ENCODE measurements around the gene ZNF827. TPM values are rescaled to one million over a fixed set of nuclear protein-coding genes. Genes with fewer than 3 reads are reported as not detected.

The ZNF827 gene
- total and polyA plus RNA-seq, 9 of the 15 experiments (the other 6 are each of a cell fraction or from before 2014, with no cell fraction given): 0.07 to 0.40 TPM; not detected in 7

- no peak for TF ChIP-seq GMEB1 (CRISPR knock-in tag; IDR thresholded peaks at IDR 0.05)
- no peak for TF ChIP-seq MNT (conservative IDR thresholded peaks at IDR 0.05)
Observed at GRCh38 chr4:145898466-145898865, 40.2 kb downstream of the ZNF827 start (continued).

- CTCF ChIA-PET (ENCODE audit: low intra/inter-chr PET ratio): no interaction called here
- BruUV-seq (replicated peaks): no TSS peak
- no peak overlapping the region for H3K4me3 ChIP-seq
- WGBS (ENCODE audit: insufficient coverage, low coverage, missing lambda C conversion rate): 2% methylated on average over 3 of the region's 3 CpGs
- DNase-seq (ENCODE audit: extremely low read depth in 1 of 4, low spot score in 3 of 4) (no peak), ATAC-seq (no peak), FAIRE-seq (no peak)
- H3K27me3 ChIP-seq (ENCODE audit: control insufficient read depth in 2 of 2, insufficient read depth in 2 of 2, low read length in 2 of 2): peaks cover 0 to 13% of the 10 kb centered on the region in 2 experiments; a peak in 2 of 5 replicates
- TF ChIP-seq ETS2 (tag; IDR thresholded peaks at IDR 0.05; ENCODE audit: borderline replicate concordance, poor library complexity, severe bottlenecking) (no peak), KAT2B (IDR thresholded peaks at IDR 0.05; ENCODE audit: low read depth, low read length) (no peak), ZNF778 (CRISPR knock-in tag; IDR thresholded peaks at IDR 0.05) (no peak)
- H3K27ac ChIP-seq (ENCODE audit: extremely low read depth, low read depth, low read length): no peak overlapping the region
- H3K4me1 ChIP-seq (replicated peaks in 1 of 2; ENCODE audit: control insufficient read depth in 2 of 2, insufficient read depth in 2 of 2, low read length in 2 of 2): no peaks in the 10 kb centered on the region
- POLR2A ChIA-PET: interaction anchor here (1.2 to 2.0 kb wide), 2 partner anchors 11 to 12 kb away, joined by 3 to 7 read pairs; no protein-coding TSS in a partner anchor
- H2AFZ ChIP-seq (ENCODE audit: low read depth, low read length): no peak overlapping the region
- H3K9me1 ChIP-seq (ENCODE audit: control insufficient read depth, insufficient read depth, low read length): no peaks in the 10 kb centered on the region
- no peaks in the 10 kb centered on the region for H3K79me2 ChIP-seq (ENCODE audit: control insufficient read depth, insufficient read depth, low read length)
- intact Hi-C loops (cut with micrococcal nuclease): no loop called here
- H4K20me1 ChIP-seq (replicated peaks; ENCODE audit: control insufficient read depth, insufficient read depth, low read length): no peaks in the 10 kb centered on the region
- no peaks in the 10 kb centered on the region for H3K36me3 ChIP-seq (ENCODE audit: control insufficient read depth, insufficient read depth, low read length)
- in situ Hi-C loops (cut with MboI): no loop called here
- H3K9me3 ChIP-seq (replicated peaks; ENCODE audit: control insufficient read depth, insufficient read depth, low read depth, low read length): no peaks in the 10 kb centered on the region
- H3K9ac ChIP-seq (ENCODE audit: insufficient read depth in 1 of 2, low read depth in 2 of 2, low read length in 2 of 2): no peak overlapping the region
- H3K4me2 ChIP-seq (ENCODE audit: insufficient read depth, low read length): no peak overlapping the region
Observed at GRCh38 chr4:145895056-145895455, 43.6 kb downstream of the ZNF827 start.

Measured in K562 (cell line).